NCI-H82 (cell line): ENCODE data around the gene ELSPBP1.
"Not testable (repeated sequence)": the region's sequence is repeated elsewhere in the genome, so short reads cannot be mapped to it uniquely, and the experiment has no call there.

Experiments
- DNase-seq: peaks from one replicate; lab custom pipeline; 2025; lab: John Stamatoyannopoulos, UW

Gene ELSPBP1

DNA sequence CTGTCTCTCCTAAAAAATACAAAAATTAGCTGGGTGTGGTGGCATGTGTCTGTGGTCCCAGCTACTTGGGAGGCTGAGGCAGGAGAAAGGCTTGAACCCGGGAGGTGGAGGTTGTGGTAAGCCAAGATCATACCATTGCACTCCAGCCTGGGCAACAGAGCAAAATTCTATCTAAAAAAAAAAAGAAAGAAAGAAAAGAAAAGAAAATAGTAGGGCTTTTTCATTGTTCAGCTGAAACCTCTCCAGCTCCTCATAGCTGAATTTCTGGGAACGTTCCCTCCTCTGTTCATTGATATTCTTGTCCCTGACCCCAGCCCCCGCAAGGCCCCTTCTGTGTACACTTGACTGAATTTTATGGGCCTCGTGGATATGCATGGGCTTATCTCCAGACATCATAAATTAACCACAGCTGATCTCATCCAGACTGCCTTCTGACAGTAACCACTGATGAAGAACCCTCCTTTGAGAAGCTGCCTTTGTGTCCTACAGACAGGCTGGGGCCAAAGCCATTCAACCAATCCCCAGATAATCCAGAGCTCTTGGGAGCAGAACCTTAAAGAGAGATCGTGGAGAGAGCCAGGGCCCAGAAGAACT, at the start of gene ELSPBP1:
ELSPBP1 (plus strand) TSS at position 424 of the 594 bp plus-strand sequence. CDS start 14,036 bp downstream, outside the sequence.
- DNase-seq = peak; percentile 89

DNA sequence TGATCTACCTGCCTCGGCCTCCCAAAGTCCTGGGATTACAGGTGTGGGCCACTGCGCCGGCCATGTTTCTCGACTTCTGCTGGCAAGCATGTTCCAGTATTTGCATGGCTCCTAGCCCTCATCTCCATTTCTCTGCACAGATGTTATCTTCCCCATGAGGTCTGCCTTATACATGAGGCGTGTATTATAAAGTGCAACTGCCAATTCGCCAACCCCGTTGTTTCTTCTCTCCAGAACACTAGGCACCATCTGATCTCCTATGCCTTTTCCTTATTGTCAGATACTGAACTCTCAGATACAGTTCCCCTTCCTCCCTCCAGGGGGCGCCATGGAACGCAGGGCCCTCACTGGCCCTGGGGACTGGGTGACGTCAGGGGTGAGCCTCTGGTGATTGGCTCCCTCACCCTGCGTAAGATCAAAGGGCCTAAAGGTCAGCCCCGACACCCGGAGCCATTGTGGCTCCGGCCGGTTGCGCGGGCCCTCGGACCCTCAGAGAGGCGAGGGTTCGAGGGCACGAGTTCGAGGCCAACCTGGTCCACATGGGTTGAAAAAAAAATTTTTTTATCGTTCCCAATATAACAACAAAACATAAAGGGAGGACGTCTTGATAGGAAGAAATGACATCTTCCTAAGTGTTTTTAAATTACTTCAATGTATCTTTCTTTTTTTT, 44.4 kb upstream of the ELSPBP1 start:
- DNase-seq = not testable (repeated sequence)

DNA sequence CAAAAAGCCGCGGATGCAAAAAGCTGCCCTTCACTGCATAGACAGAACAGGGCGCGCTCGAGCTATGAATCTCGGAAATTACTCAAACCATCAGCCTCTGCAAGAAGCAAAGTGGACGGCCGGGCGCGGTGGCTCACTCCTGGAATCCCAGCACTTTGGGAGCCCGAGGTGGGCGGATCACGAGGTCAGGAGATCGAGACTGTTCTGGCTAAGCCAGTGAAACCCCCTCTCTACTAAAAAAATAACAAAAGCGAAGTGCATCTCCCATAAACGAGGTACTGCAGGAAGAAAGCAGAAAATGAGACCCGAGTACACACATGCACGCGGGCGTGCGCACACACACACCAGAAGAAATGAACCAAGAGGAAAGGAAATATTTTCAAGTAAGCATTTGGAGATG, 42.3 kb upstream of the ELSPBP1 start:
- not testable (repeated sequence) for DNase-seq

DNA sequence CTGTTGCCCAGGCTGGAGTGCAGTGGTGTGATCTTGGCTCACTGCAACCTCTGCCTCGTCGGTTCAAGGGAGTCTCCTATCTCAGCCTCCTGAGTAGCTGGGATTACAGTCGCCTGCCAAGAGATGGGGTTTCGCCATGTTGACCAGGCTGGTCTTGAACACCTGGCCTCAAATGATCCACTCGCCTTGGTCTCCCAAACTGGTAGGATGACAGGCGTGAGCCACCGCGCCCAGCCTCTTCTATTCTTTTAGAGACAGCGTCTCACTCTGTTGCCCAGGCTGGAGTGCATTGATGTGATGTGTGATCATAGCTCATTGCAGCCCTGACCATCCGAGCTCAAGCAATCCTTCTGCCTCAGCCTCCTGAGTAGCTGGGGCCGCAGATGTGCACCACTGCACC, 38.5 kb upstream of the ELSPBP1 start:
- DNase-seq = not testable (repeated sequence)

DNA sequence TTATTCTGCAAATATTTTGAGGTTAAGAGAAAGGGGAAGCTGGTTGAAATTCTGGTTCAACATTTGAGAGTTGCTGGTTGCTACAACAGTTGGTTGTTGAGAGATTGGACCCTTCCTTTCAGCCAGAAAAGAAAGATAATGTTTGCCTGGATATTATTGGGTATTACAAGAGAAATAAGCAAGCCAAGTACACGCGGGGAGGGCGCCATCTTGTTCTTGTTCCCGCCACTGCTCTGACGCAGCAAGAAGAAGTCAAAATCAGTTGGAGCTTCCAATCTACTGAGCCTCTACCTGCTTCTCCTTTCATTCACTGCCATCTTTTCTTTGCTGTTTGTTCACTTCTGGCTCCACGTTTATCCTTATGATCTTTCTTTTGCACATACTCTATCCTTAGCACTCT, 20.9 kb upstream of the ELSPBP1 start:
- no peak for DNase-seq

DNA sequence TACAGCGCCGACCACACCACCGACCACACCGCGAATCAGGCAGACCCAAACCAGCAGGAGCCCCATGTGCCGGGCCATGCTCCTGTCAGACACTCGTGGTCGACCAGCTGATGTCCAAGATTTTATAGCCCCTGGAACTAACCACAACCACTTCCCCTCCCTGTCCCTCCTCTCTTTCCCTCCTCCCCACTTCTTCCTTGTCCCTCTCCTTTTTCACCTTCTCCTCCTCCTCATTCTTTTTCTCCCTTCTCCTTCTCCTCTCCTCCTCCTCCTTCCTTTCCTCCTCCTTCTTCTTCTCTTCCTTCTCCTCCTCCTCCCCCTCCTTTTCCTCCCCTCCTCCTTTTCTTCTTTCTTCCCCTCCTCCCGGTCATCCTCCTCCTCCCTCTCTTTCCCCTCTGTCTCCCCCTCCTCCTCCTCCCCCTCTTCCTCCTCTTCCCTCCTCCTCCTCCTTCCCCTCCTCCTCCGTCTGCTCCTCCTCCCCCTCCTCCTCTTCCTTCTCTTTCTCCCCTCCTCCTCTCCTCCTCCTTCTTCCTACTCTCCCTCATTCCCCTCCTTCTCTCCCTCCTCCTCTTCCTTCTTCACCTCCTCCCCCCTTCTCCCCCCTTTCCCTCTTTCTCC, 3.1 kb upstream of the ELSPBP1 start:
- DNase-seq = no peak

DNA sequence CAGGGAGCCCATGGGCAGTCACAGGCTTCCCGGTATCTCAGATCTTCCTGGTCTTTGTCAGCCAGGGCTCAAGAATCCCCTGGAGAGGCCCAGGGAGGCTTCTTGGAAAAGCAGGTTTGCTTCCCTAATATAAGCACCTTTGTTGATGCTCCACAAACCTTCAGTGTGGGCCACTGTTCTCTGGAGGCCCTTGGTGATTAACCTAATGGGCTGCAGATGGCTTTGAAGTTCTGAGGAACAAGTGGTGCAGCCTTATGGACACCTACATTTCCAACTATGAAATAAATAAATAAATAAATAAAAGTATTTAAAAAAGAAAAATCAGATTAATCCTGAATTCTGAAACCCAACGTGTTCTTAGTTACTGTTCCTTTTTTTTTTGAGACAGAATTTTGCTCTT, 2.4 kb upstream of the ELSPBP1 start, which contains the start of gene BSPH1:
BSPH1 (minus strand) TSS at position 101 of the 400 bp plus-strand sequence; CDS start at position 12, 89 bp downstream.
- no peak for DNase-seq

DNA sequence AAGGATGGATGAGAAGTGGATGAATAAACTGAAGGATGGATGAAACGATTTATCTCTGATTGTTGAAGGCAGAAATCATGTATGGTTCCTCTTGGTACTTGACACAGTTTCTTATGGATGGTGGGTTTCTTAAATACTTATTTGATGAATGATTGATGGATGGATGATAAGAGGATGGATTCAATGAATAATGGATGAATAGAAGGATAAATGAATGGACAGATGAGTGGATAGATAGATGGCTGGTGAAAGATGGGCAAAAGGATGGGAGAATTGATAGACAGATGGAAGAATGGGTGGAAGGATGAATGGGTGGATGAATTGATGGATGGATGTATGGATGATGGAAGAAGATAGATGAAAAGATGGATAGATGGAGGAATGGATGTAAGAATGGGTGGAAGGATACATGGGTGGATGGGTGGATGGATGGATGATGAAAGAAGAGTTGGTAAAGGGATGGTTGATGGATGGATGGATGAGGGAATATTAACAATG, 1.8 kb downstream of the ELSPBP1 start:
- no peak for DNase-seq

DNA sequence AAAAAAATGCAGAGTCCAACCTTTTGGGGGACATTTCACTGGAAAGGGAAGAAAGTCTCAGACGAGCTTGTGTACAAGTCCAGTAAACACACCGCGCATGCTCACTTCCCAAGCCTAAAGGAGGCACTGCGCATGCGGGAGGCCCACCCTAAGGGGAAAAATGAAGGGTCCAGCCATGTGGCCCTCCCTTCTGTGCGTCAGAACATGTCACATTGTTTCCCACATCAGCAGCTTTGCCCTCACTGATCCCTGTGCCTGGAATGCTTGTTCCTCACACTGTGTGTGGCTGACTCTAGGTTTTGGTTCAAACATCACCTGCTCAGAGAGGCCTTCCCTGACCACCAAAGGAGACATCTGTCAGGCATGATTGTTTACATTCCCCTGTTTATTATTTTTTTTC, 4.4 kb downstream of the ELSPBP1 start:
- no peak for DNase-seq

DNA sequence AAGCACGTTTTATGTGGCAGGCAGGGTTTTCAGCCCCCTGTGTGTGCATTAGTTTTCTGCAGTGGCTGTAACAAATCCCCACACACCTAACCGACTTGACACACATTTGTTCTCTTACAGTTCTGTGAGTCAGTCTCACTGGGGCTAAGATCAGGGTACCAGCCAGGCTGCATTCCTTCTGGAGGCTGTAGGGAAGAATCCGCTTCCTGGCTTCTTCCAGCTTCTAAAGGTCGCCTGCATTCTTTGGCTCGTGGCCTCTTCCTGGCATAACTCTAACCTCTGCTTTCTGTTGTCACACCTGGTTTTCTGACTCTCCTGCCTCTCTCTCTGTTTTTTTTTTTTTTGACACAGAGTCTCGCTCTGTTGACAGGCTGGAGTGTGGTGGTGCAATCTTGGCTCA, 6.4 kb downstream of the ELSPBP1 start:
- DNase-seq = no peak

DNA sequence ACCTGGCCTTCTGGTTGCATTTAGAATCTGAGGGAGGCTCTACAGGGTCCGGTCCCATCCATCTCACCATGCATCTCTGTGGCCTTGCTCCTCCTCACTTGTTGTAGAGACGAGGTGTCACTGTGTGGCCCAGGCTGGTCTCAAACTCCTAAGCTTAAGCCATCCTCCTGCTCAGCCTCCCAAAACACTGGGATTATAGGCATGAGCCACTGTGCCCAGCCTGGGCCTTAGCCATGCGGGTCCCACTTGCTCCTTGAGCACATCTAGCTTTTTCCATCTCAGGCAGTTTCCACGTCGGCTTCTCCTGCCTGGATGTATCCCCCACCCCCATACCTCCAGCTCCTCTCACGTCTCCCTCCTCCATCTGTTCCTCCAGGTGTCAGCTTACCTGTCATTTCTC, 9.8 kb downstream of the ELSPBP1 start:
- peak; percentile 40 for DNase-seq

DNA sequence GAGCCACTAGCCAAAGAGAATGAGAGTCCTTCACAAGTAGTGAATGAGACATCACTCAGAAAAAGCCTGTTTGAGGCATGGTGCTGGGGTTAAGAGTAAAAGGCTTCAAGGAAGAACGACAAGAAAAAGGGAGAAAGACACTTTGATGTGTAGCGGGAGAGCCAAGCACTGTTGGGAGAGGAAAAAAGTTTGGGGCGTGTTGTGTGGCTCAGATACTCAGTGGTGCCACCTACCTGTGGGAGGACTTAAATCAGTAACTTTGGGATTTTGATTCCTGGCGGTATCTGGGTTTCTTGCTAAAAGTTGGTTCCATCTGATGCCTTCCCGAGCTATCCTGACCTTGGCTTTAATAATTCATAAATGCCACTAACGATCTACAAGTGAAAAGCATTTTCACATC, 12.3 kb downstream of the ELSPBP1 start:
- DNase-seq = peak; percentile 31

DNA sequence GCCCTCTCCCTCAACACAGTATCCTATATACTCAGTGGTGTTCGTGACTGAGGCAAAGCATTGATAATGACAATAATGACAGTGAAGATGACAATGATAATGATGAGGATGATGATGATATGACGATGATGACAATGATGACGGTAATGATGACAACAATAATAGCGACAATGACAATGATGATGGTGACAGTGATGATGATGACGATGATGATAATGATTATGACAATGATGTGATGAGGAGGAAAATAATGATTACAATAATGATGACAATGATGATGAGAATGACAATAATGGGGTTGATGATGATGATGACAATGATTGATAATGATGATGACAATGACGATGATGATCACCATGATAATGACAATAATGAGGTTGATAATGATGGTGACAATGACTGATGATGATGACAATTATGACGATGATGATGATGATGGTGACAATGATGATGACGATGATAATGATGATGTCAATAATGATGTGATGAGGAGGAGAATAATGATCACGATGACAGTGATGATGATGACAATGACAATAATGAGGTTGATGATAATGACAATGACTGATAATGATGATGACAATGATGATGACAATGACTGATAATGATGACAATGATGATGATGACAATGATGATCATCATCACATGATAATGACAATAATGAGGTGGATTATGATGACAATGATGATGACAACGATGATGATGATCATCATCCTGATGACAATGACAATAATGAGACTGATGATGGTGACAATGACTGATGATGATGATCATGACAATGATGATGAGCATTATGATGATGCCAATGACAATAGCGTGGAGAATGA, 16.7 kb downstream of the ELSPBP1 start:
- DNase-seq = no peak

DNA sequence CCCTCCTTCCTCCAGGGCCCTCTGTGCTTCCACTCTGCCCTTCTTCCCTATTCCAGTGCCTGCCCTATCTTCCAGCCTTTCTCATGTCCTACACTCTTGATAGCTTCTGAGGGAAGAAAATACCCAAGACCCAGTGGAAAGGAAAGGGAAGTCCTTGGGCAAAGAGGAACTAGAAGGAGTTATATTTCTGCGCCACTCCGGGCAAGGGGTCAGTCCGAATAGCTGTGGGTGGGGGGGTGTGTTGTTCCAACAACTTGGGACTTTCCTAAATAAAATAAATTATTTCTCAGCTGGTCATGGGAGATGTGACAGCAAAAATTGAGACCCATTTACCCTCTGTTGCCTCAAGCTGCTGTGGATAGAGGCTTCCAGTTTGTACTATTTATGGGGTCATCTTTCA, 26.3 kb downstream of the ELSPBP1 start:
- DNase-seq = no peak

DNA sequence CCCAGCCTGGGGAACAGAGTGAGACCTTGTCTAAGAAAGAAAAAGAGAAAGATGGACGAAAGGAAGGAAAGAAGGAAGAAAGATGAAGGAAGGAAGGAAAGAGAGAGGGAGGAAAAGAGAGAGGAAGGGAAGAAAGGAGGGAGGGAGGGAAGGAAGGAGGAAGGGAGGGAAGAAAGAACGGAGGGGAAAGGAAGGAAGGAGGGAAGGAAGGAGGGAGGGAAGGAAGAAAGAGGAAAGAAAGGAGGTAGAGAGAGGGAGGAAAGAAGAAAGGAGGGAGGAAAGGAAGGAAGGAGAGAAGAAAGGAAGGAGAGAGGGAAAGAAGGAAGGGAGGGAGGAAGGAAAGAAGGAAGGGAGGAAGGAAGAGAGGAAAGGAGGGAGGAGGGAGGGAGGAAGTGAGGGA, 28.6 kb downstream of the ELSPBP1 start:
- DNase-seq = no peak

DNA sequence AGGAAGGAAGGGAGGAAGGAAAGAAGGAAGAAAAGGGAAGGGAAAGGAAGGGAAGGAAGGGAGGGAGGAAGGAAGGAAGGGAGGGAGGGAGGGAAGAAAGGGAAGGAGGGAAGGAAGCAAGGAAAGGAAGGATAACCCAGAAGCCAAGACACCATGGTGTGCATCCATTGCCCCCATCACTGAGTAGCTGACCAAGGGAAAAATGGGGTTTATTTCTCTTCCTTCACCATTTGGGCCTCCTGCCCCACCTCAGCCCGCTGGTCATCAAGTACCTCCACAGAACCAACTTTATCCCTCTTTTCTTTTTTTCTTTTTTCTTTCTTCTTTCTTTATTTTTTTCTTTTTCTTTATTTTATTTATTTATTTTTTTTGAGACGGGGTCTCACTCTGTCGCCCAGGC, 29.1 kb downstream of the ELSPBP1 start:
- no peak for DNase-seq

DNA sequence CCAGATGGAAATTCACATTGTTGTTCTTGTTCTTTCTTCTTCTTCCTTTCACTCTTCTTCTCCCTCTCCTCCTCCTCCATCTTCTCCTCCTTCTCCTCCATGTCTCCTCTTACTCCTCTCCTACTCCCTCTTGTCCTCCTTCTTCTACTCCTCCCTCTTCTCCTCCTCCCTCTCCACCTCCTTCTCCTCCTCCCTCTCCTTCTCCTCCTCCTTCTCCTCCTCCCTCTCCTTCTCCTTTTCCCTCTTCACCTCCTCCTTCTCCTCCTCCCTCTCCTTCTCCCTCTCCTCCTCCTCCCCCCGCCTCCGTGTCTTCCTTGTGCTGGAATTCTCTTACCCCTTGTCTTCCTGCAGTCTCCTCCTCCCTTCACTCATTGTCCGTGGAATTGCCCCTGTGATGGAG, 31.0 kb downstream of the ELSPBP1 start:
- DNase-seq = no peak

DNA sequence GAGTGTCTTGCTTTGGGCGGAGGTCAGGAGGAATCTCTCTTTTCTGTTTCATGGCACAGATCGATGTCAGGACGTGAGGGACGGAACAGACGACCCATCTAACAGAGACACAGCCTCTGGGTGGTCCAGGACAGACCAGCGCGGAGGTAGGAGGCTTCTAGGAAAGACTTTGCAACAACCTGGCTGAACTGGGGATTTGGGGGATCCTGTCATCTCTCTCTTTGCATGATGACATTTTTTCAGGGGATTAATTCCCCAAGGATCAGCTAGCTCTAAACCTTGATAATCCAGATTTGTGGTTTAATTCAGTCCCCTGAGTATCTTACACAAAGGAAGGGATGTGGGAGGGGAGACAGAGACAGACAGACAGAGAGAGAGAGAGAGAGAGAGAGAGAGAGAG, 35.0 kb downstream of the ELSPBP1 start:
- peak; percentile 98 for DNase-seq

DNA sequence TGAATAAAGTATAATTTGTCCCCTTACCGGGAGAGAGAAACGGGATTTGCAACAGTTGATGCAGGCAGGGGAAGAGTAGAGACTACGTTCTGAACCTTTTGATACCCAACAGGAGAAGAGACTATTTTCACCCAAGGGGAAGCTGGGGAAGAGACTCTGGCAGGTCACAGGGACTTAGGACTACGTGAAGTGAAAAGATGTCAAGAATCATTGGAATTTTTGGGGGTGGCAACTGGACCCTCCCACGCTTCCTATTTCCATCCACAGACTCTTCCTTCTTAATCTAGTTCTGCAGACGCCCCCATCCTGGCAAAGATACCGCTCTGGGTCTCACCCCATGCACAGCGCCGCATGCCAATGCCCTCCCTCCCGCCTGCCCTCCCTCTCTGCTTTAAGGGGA, 35.6 kb downstream of the ELSPBP1 start:
- DNase-seq = peak; percentile 71

DNA sequence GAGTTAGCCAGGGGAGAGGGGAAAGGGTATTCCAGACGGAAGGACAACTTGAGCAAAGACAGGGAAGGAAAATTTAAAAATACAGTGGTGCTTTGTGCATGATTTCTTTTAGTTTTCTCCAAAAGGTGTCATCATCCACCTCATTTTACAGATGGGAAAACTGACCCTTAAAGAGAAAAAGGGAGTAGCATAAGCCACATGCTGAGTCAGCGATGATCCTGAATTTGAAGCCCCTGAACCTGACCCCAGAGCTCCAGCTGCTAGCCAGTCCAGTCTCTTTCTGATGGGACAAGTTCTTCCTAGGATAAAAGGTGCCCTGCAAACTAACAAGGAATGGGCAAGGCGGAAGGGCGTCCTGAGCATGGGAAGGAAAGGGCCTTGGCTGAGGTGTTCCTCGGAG, 39.2 kb downstream of the ELSPBP1 start:
- DNase-seq = no peak

DNA sequence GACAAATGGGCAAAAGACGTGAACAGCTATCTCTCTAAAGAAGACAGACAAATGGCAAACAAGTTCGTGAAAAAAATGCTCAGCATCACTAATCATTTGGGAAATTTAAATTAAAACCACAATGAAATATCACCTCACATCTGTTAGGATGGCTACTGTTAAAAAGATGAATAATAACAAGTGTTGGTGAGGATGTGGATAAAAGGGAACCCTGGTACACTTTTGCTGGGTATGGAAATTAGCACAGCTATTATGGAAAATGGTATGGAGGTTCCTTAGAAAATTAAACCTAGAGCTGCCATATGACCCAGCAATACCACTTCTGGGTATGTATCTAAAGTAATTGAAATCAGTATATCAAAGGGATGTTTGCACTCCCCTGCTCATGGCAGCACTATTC, 42.3 kb downstream of the ELSPBP1 start:
- DNase-seq = no peak

DNA sequence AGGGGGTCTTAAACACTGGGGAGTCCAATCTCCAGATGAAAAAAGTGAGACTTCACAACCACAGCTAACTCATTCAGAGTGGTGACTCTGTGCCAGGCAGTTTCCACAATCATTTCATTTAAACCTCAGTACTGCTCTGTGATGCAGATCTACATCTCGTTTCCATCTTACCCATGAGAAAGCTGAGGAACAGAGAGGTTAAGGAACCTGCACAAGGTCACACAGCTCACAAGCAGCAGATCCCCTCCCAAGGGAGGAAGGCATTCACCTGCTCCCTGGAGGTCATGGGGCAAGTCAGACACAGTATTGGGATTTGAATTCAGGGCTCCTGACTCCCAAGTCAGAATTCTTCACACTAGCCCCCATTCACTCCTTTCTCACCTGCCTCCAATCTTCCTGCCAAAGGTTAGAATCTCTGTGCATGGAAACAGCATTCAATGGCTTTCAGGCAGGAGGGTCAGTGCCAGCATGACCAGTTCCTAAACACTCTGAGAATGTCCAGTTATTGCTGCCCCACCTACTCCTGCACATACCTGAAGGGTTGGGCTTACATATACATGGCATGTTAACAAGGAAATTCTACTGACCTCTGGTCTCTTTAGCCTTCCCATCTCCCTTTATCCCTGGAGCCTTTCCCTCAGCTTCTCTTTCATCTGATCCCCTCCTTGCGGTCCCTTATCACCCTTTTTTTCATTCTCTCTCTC, 47.6 kb downstream of the ELSPBP1 start:
- no peak for DNase-seq
